Suprapubic skin (tissue), 4 donors: Measurements from ENCODE around the gene TMEM271.

Source experiments
- CTCF ChIP-seq, 2 donors: fragments of 200-600 bp in 1 of 2; fragments of 450-650 bp in 1 of 2; sonication (generic) in 1 of 2; IDR thresholded peaks; one replicate each; pipeline ENCODE4 v1.5.1; 2016 to 2019; ENCODE audit warnings: antibody characterized with exemption in 2 of 2, mild to moderate bottlenecking in 1 of 2, moderate library complexity in 1 of 2
- EP300 ChIP-seq: sonication (generic); formaldehyde crosslinking; IDR thresholded peaks from one replicate; pipeline ENCODE4 v1.6.1; 2017; ENCODE audit warnings: antibody characterized with exemption
- POLR2A ChIP-seq, 2 donors: fragments of 450-650 bp; IDR thresholded peaks; one replicate each; pipeline ENCODE4 v1.6.1; 2017; ENCODE audit warnings: antibody characterized with exemption in 2 of 2, mild to moderate bottlenecking in 2 of 2, moderate library complexity in 2 of 2
- POLR2AphosphoS5 ChIP-seq, 3 donors: sonication (generic); formaldehyde crosslinking; IDR thresholded peaks; one replicate each; pipeline ENCODE4 v1.6.1; 2017; ENCODE audit warnings: antibody characterized with exemption in 3 of 3

- TF ChIP-seq CTCF (IDR thresholded peaks at IDR 0.05), result no peak
- TF ChIP-seq POLR2A (IDR thresholded peaks at IDR 0.05), result no peak
- no peak for TF ChIP-seq EP300
- no peak for TF ChIP-seq POLR2AphosphoS5 (IDR thresholded peaks at IDR 0.05)
These were observed 6.0 kb downstream of the TMEM271 start for GRCh38 chr4:569958-570667.
